Skin epidermis (tissue), 12 donors: ENCODE data around the gene ELP5.
A peak's percentile ranks its signal among the peaks of the same experiment; 100 is the strongest.

Experiments
- H3K27ac ChIP-seq, 21 experiments: fragments of 200-600 bp; sonication (generic) in 11 of 21; one replicate each; pipeline ENCODE4 v1.5.0; 2020; ENCODE audit warnings: mild to moderate bottlenecking in 3 of 21, inconsistent platforms in 2 of 21, moderate library complexity in 2 of 21
- H3K4me3 ChIP-seq, 7 experiments: fragments of 200-600 bp; sonication (generic) in 2 of 7; one replicate each; pipeline ENCODE4 v1.5.0; 2020; ENCODE audit warnings: inconsistent platforms in 2 of 7, mild to moderate bottlenecking in 2 of 7, moderate library complexity in 1 of 7

The ELP5 gene

DNA sequence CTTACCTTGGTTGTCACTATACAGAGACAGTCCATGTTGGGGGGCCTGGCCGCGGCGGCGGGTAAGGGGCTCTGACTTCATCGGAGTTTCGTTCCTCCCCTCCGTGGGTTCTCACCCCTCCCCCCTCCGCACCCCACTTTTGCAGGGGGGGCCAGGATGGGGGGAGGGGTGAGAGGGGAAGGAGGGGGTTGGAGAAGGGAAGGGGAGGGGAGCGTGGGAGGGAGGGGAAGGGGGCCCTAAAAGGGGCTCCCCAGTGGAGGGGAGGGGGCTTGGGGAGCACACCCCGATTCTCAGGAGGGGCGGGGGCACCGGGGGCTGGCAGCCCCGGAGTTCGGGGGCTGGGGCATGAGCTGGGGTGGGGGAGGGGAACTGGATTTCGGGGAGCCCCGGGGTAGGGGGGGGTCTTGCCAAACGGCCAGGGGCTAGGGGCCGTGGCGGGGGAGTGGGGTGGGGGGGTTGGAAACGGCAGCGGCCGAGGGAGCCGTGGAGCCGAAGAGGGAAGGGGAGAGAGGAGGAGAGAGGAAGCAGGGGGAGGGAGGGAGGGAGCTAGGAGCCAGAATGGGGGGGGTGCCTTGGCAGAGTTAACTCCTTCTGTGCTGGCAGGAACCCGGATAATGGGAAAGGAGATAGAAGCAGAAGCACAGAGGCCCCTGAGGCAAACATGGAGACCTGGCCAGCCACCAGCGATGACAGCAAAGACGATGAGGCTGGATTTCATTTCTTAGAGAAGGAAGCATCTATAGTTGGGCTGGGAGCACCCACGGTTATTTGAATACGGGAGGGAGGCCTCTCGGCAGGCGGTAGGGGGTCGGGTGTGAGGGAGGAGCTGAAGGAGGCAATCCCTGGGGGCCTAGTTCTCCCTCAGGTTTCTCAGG lies 34.7 kb upstream of the ELP5 start:
- Histone ChIP-seq H3K27ac (peak overlapping the region in 20 of 21 experiments; percentile 8 to 97 (median 74)), H3K4me3 (peak overlapping the region; percentile 24 to 40 (median 38))

GRCh38 chr17:7218166-7218565 lies 33.8 kb upstream of the ELP5 start:
- Histone ChIP-seq H3K27ac (peak overlapping the region in 16 of 21 experiments; percentile 8 to 97 (median 76)), H3K4me3 (peak overlapping the region in 1 of 7 experiments; percentile 38)

GRCh38 chr17:7218758-7219157 lies 33.3 kb upstream of the ELP5 start:
- Histone ChIP-seq H3K27ac (peak overlapping the region in 10 of 21 experiments; percentile 17 to 98 (median 95)), H3K4me3 (no peak overlapping the region)

DNA sequence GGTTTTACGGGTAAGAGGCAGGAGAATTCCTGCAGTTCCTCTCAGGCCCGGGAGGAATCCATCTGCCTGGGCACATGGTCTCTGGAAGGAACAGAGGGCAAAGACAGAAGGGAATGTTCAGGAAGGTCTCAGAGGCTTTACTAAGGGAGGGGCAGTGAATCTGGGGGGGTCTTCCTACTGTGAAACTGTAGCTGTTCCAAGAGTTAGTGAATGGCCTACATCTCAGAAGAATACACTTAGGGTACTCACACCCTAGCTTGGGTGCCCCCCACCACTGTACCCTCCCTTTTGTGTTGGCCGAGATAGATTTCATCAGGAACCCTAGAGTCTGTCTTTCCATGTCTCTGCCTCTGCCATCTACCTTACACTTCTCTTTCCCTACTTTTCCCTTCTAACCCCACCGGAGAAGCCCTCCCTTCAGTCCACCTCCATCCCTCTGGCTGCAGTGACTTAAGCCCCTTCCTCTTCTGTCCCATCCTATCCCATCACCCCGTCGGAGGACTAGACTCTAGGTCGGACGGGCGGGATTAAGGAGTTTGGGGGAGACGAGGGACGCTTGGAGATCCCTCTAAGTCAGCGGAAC lies 32.7 kb upstream of the ELP5 start:
- H3K27ac ChIP-seq: peak overlapping the region in 20 of 21 experiments; percentile 81 to 99 (median 96)

GRCh38 chr17:7219812-7220592 lies 32.0 kb upstream of the ELP5 start, which contains the start of the genes ACADVL and DLG4:
Gene ACADVL, plus strand, starts transcription at chr17:7219938. Its CDS starts 47 bp downstream, at chr17:7219985.
Gene DLG4, minus strand, starts transcription at chr17:7219836.
- Histone ChIP-seq H3K4me3 (peak within 1 kb of the TSS; percentile 47 to 95 (median 79)), H3K27ac (peak within 1 kb of the TSS; percentile 79 to 99 (median 95))

More for the DNA sequence above, 32.7 kb upstream of the ELP5 start:
- H3K4me3 ChIP-seq: peak overlapping the region; percentile 47 to 95 (median 79)

DNA sequence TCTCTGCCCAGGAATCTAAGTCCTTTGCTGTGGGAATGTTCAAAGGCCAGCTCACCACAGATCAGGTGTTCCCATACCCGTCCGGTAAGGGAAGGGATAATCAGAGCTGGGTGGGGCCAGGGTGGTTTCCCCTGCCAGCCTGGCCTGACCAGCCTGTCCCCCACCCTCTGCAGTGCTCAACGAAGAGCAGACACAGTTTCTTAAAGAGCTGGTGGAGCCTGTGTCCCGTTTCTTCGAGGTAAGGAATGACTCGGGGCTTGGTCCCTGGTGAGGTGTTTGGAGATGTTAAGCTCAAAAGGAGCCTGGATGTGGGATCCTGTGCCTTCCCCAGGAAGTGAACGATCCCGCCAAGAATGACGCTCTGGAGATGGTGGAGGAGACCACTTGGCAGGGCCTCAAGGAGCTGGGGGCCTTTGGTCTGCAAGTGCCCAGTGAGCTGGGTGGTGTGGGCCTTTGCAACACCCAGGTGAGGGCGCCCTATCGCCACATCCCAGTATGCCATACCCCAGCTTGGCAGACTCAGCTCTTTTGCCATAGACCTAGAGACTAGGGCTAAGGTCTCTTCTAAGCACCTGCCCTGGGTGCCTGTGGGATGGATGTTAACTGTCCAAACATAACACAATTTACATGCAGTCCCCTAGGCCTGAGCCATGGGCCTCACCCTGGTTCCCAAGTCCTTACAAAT lies 31.3 kb upstream of the ELP5 start:
- peak overlapping the region; percentile 79 to 99 (median 95) for H3K27ac ChIP-seq

DNA sequence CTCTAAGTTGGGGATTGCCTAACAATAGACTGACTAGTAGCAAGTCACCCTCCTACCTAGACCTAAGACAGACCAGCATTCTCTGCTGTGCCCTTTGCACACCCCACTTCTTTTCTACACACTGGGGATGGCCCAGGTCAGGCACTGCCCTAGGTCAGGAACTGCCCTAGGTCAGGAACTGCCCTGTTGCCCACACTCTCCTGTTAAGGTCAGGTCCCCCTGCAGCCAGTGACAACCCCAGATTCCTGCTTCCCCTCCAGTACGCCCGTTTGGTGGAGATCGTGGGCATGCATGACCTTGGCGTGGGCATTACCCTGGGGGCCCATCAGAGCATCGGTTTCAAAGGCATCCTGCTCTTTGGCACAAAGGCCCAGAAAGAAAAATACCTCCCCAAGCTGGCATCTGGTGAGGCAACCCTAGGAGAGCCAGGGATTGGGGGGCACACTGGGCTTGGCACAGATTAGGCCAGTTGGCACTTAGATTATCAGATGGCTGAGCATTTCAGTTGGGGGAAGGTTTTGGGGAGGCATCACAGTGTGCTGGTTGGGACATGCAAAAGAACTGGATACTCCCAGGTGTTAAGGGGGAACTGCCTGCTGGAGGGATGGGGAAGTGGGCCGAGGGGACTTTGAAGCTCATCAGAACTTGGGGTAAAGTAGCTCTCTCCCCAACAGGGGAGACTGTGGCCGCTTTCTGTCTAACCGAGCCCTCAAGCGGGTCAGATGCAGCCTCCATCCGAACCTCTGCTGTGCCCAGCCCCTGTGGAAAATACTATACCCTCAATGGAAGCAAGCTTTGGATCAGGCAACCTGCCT lies 30.5 kb upstream of the ELP5 start:
- H3K4me3 ChIP-seq: peak overlapping the region in 1 of 7 experiments; percentile 68
- peak overlapping the region in 15 of 21 experiments; percentile 30 to 99 (median 95) for H3K27ac ChIP-seq

More for the DNA sequence above, 31.3 kb upstream of the ELP5 start:
- peak overlapping the region; percentile 47 to 95 (median 79) for H3K4me3 ChIP-seq

DNA sequence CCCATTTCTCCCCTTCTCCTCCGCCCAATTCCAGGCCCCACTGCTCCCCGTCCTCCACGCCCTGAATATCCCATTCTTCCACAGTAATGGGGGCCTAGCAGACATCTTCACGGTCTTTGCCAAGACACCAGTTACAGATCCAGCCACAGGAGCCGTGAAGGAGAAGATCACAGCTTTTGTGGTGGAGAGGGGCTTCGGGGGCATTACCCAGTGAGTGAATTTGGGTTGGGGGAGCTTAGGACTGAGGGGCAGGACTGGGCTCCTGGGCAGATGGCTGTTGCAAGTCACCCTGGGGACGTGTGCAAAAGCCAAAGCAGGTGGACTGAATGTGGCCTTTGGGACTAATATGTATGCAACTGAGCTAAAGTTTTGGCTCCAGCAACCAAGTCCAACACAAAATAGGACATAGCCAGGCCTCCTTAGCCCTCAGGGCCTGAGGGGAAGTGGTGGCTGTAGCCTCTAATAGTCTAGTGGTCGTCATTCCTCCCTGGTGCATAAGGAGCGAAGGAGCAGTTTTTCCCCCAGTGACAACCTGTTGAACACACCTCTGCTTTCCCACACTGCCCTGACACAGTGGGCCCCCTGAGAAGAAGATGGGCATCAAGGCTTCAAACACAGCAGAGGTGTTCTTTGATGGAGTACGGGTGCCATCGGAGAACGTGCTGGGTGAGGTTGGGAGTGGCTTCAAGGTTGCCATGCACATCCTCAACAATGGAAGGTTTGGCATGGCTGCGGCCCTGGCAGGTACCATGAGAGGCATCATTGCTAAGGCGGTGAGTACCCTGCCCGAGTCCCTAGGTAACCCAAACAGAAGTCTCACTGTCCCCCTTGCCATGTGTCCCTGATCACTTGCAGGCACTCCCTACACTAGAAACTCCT lies 29.7 kb upstream of the ELP5 start:
- Histone ChIP-seq H3K4me3 (no peak overlapping the region), H3K27ac (peak overlapping the region in 3 of 21 experiments; percentile 44 to 98 (median 95))

- Histone ChIP-seq H3K4me3 (no peak overlapping the region), H3K27ac (peak overlapping the region in 2 of 21 experiments; percentile 33 to 44)
Measured at GRCh38 chr17:7222972-7223292, 29.1 kb upstream of the ELP5 start.

DNA sequence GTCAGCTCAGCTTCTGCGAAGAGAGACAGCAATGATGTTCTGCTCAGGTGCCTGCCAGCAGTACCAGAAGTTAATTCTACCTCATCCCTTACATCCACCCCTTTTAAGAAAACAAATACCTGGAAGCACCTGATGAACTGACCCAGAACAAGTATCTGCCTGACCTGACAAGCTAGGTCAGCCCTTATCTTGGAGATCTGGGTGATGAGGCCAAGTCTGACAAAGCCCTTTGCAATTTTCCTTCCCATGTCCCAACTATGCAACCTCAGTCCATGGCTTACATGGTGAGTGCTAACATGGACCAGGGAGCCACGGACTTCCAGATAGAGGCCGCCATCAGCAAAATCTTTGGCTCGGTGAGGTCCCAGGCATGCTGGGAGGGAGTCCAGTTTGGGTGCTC lies 28.6 kb upstream of the ELP5 start:
- H3K27ac ChIP-seq: peak overlapping the region in 1 of 21 experiments; percentile 33
- no peak overlapping the region for H3K4me3 ChIP-seq

- no peak overlapping the region for H3K4me3 ChIP-seq
- H3K27ac ChIP-seq: peak overlapping the region in 1 of 21 experiments; percentile 15
Measured at GRCh38 chr17:7224110-7224509, 27.9 kb upstream of the ELP5 start.

DNA sequence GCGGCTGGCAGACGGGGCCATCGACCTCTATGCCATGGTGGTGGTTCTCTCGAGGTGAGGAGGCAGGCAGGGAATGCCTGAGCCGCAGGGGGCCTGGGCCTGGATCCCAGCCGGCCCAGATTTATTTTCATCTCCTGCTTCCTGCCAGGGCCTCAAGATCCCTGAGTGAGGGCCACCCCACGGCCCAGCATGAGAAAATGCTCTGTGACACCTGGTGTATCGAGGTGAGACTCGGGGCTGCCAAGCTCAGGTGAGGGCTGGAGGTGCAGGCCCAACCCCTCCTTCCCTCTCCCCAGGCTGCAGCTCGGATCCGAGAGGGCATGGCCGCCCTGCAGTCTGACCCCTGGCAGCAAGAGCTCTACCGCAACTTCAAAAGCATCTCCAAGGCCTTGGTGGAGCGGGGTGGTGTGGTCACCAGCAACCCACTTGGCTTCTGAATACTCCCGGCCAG lies 27.3 kb upstream of the ELP5 start:
- Histone ChIP-seq H3K4me3 (no peak overlapping the region), H3K27ac (peak overlapping the region in 1 of 21 experiments; percentile 16)

GRCh38 chr17:7225711-7226331 lies 26.2 kb upstream of the ELP5 start:
- peak overlapping the region in 2 of 21 experiments; percentile 19 to 55 for H3K27ac ChIP-seq
- H3K4me3 ChIP-seq: no peak overlapping the region

GRCh38 chr17:7226721-7227710 lies 25.0 kb upstream of the ELP5 start:
- peak overlapping the region in 5 of 21 experiments; percentile 35 to 65 (median 51) for H3K27ac ChIP-seq
- H3K4me3 ChIP-seq: no peak overlapping the region

DNA sequence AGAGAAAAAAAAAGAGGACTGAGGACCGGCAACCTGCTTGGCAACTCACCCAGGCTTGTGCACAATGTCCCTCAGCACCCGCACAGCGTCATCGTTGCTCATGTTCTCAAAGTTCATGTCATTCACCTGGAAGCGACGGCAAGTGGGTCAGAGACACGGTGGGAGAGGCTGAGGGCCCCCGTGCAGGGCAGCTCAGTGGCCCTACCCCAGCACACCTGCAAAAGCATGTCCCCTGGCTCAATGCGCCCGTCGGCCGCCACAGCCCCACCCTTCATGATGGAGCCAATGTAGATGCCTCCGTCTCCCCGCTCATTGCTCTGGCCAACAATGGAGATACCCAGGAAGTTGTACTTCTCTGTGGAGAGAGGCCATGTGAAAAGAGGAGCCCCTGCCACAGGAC lies 23.1 kb upstream of the ELP5 start:
- H3K4me3 ChIP-seq: no peak overlapping the region
- peak overlapping the region in 5 of 21 experiments; percentile 1 to 44 (median 6) for H3K27ac ChIP-seq

DNA sequence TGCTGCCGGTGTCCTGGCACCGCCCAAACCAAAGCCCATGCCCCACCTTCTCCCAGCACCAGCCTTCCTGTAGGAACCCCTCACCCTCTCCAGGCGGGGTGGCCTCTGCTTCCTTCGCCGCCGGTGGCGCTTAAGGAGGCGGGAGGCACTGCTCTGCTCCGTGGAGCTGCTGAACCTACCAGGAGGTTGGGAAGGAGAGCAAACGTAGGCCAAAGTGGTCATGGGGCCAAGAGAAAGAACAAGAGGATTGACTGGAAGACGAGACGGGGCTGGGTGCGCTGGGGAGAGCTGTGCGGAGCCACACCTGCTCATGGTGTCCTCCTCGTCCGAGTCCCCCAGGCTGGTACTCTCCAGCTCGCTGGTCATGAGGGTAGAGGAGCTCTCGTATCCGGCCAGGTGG lies 22.5 kb upstream of the ELP5 start:
- H3K27ac ChIP-seq: peak overlapping the region in 1 of 21 experiments; percentile 1
- H3K4me3 ChIP-seq: no peak overlapping the region
